HEK293 (cell line): ENCODE measurements around the gene SUSD2.

Experiments used
- CTCF ChIA-PET: fragments of 350-600 bp; formaldehyde crosslinking; extraction: SDS; loops from one replicate; lab custom pipeline; 2021; ENCODE audit warnings: antibody characterized with exemption; lab: Yijun Ruan, JAX
- POLR2A ChIA-PET: fragments of 300-600 bp; formaldehyde crosslinking; extraction: SDS; loops from one replicate; lab custom pipeline; 2020; ENCODE audit warnings: antibody characterized with exemption, inconsistent platforms; lab: Yijun Ruan, JAX
- H3K27ac ChIP-seq: fragments of 200-500 bp; sonication (Bioruptor generic); 2 replicates; pipeline ENCODE4 v1.5.1; 2014; ENCODE audit warnings: low read depth, low read length, control low read depth, inconsistent platforms; ENCODE audit errors: extremely low read depth
- H3K36me3 ChIP-seq, 2 experiments: fragments of 200-500 bp in 1 of 2; sonication (Bioruptor generic) in 1 of 2; 1 replicate in 1 of 2; 2 replicates in 1 of 2; pipeline ENCODE4 v1.5.1; 2014 to 2017; ENCODE audit warnings: inconsistent platforms in 2 of 2, low read length in 2 of 2; ENCODE audit not compliant: control insufficient read depth in 2 of 2, insufficient read depth in 1 of 2
- H3K4me1 ChIP-seq: fragments of 200-500 bp; sonication (Bioruptor generic); 2 replicates; pipeline ENCODE4 v1.5.1; 2014; ENCODE audit warnings: mild to moderate bottlenecking, low read length, inconsistent platforms; ENCODE audit not compliant: control insufficient read depth, insufficient read depth
- H3K4me3 ChIP-seq: 2 replicates; pipeline ENCODE4 v1.5.1; 2011; ENCODE audit warnings: low read depth, mild to moderate bottlenecking, control low read depth, low read length, moderate library complexity
- H3K9me3 ChIP-seq: fragments of 200-500 bp; sonication (Bioruptor generic); 2 replicates; pipeline ENCODE4 v1.5.1; 2014; ENCODE audit warnings: low read depth, low read length, inconsistent platforms; ENCODE audit not compliant: control insufficient read depth, insufficient read depth
- EGR2 ChIP-seq: fragments of 450-650 bp; formaldehyde crosslinking; IDR thresholded peaks from 2 replicates; pipeline ENCODE4 v1.5.1; 2016; ENCODE audit warnings: low read depth, missing biosample characterization, missing genetic modification characterization
- KLF16 ChIP-seq: fragments of 450-650 bp; formaldehyde crosslinking; IDR thresholded peaks from 2 replicates; pipeline ENCODE4 v1.5.1; 2017; ENCODE audit warnings: missing biosample characterization, missing genetic modification characterization
- MYNN ChIP-seq: fragments of 450-650 bp; formaldehyde crosslinking; IDR thresholded peaks from 2 replicates; pipeline ENCODE4 v1.5.1; 2016; ENCODE audit warnings: missing biosample characterization, missing genetic modification characterization, borderline replicate concordance
- PATZ1 ChIP-seq: fragments of 450-650 bp; formaldehyde crosslinking; IDR thresholded peaks from 2 replicates; pipeline ENCODE4 v1.5.1; 2016; ENCODE audit warnings: missing biosample characterization, missing genetic modification characterization
- PBX3 ChIP-seq: sonication (generic); formaldehyde crosslinking; IDR thresholded peaks from 2 replicates; pipeline ENCODE4 v1.8.1; 2022; ENCODE audit warnings: mild to moderate bottlenecking, moderate library complexity, missing genetic modification reagents
- ZBTB44 ChIP-seq: fragments of 450-650 bp; IDR thresholded peaks from 2 replicates; pipeline ENCODE4 v1.5.1; 2018; ENCODE audit warnings: missing biosample characterization, mild to moderate bottlenecking, missing genetic modification characterization
- ZBTB7A ChIP-seq: fragments of 450-650 bp; formaldehyde crosslinking; IDR thresholded peaks from 2 replicates; pipeline ENCODE4 v1.5.1; 2016; ENCODE audit warnings: low read depth, missing biosample characterization, missing genetic modification characterization
- ZFHX2 ChIP-seq: fragments of 450-650 bp; formaldehyde crosslinking; conservative IDR thresholded peaks from 2 replicates; pipeline ENCODE4 v1.5.1; 2016; ENCODE audit warnings: missing biosample characterization, missing genetic modification characterization
- ZFP41 ChIP-seq: fragments of 450-650 bp; formaldehyde crosslinking; IDR thresholded peaks from 2 replicates; pipeline ENCODE4 v1.5.1; 2016; ENCODE audit warnings: missing biosample characterization, missing genetic modification characterization, borderline replicate concordance
- ZNF146 ChIP-seq: fragments of 450-650 bp; formaldehyde crosslinking; IDR thresholded peaks from 2 replicates; pipeline ENCODE4 v1.5.1; 2016; ENCODE audit warnings: missing biosample characterization, missing genetic modification characterization
- ZNF2 ChIP-seq: fragments of 450-650 bp; formaldehyde crosslinking; IDR thresholded peaks from 2 replicates; pipeline ENCODE4 v1.5.1; 2016; ENCODE audit warnings: missing biosample characterization, missing genetic modification characterization
- ZNF660 ChIP-seq: fragments of 450-650 bp; IDR thresholded peaks from 2 replicates; pipeline ENCODE4 v1.5.1; 2018; ENCODE audit warnings: missing biosample characterization, mild to moderate bottlenecking, missing genetic modification characterization
- ZNF664 ChIP-seq: fragments of 450-650 bp; formaldehyde crosslinking; IDR thresholded peaks from 2 replicates; pipeline ENCODE4 v1.5.1; 2016; ENCODE audit warnings: missing biosample characterization, missing genetic modification characterization
- ZNF670 ChIP-seq: fragments of 450-650 bp; formaldehyde crosslinking; IDR thresholded peaks from 2 replicates; pipeline ENCODE4 v1.5.1; 2016; ENCODE audit warnings: missing biosample characterization, missing genetic modification characterization, low read depth
- ZNF776 ChIP-seq: fragments of 450-650 bp; formaldehyde crosslinking; IDR thresholded peaks from 2 replicates; pipeline ENCODE4 v1.5.0; 2017; ENCODE audit warnings: missing biosample characterization, missing genetic modification characterization, borderline replicate concordance
- ZSCAN18 ChIP-seq: fragments of 450-650 bp; formaldehyde crosslinking; IDR thresholded peaks from 2 replicates; pipeline ENCODE4 v1.5.1; 2016; ENCODE audit warnings: missing biosample characterization, missing genetic modification characterization
- ZSCAN30 ChIP-seq: fragments of 450-650 bp; IDR thresholded peaks from 2 replicates; pipeline ENCODE4 v1.5.1; 2018; ENCODE audit warnings: missing biosample characterization, mild to moderate bottlenecking, missing genetic modification characterization, moderate library complexity

Gene SUSD2

GRCh38 chr22:24170188-24170587 lies 11.1 kb upstream of the SUSD2 start:
- Histone ChIP-seq H3K36me3 (peaks cover 0 to 74% of the 10 kb centered on the region in 2 experiments; a peak in 2 of 3 replicates), H3K27ac (no peak overlapping the region), H3K4me3 (no peak overlapping the region)
- CTCF ChIA-PET, result interaction anchor here (0.5 kb wide), 1 partner anchor 103 kb away, joined by 3 read pairs; no protein-coding TSS in a partner anchor
- TF ChIP-seq ZFP41 (tag by site-specific recombination), result no peak
- no peak for TF ChIP-seq ZNF664 (tag by site-specific recombination)
- TF ChIP-seq, all 188 proteins: peak for 0
- Histone ChIP-seq H3K9me3 (no peaks in the 10 kb centered on the region), H3K4me1 (no peaks in the 10 kb centered on the region)
- POLR2A ChIA-PET, result no interaction called here

GRCh38 chr22:24170632-24171031 lies 10.7 kb upstream of the SUSD2 start:
- POLR2A ChIA-PET, result interaction anchor here (1.2 kb wide), 1 partner anchor 16 kb away, joined by 3 read pairs; no protein-coding TSS in a partner anchor
- TF ChIP-seq EGR2 (peak; percentile 62), ZSCAN18 (tag by site-specific recombination) (no peak), ZFHX2 (peak; percentile 64)
- TF ChIP-seq, all 188 proteins: peak for 2
- CTCF ChIA-PET, result interaction anchor here (1.1 kb wide), 1 partner anchor 14 kb away, joined by 6 read pairs; no protein-coding TSS in a partner anchor
- Histone ChIP-seq H3K4me3 (no peak overlapping the region), H3K9me3 (no peaks in the 10 kb centered on the region), H3K4me1 (no peaks in the 10 kb centered on the region), H3K27ac (no peak overlapping the region), H3K36me3 (peaks cover 0 to 73% of the 10 kb centered on the region in 2 experiments; a peak in 2 of 3 replicates)

- peaks cover 0 to 72% of the 10 kb centered on the region in 2 experiments; a peak in 2 of 3 replicates for H3K36me3 ChIP-seq
- TF ChIP-seq MYNN (no peak), ZNF670 (no peak), ZNF146 (tag by site-specific recombination) (no peak), ZNF660 (tag by site-specific recombination) (no peak), ZBTB7A (tag by site-specific recombination) (no peak), ZNF776 (tag by site-specific recombination) (no peak), ZBTB44 (no peak), KLF16 (tag by site-specific recombination) (no peak), ZNF2 (tag by site-specific recombination) (no peak)
- ChIA-PET POLR2A (interaction anchor here (1.2 kb wide), 1 partner anchor 18 kb away, joined by 3 read pairs; no protein-coding TSS in a partner anchor), CTCF (interaction anchor here (1.1 kb wide), 1 partner anchor 15 kb away, joined by 6 read pairs; no protein-coding TSS in a partner anchor)
- H3K9me3 ChIP-seq, result no peaks in the 10 kb centered on the region
- no peaks in the 10 kb centered on the region for H3K4me1 ChIP-seq
- no peak overlapping the region for H3K27ac ChIP-seq
- no peak overlapping the region for H3K4me3 ChIP-seq
Observed at GRCh38 chr22:24171822-24172221, 9.5 kb upstream of the SUSD2 start.

- H3K27ac ChIP-seq, result no peak overlapping the region
- H3K4me3 ChIP-seq, result no peak overlapping the region
- CTCF ChIA-PET, result interaction anchor here (0.6 to 7.9 kb wide), 28 partner anchors 9 to 1177 kb away, joined by 3 to 114 read pairs (median 5); partner anchors contain the start of gene CABIN1
- POLR2A ChIA-PET, result interaction anchor here (1.0 kb wide), 1 partner anchor 18 kb away, joined by 3 read pairs; no protein-coding TSS in a partner anchor
- H3K36me3 ChIP-seq, result peaks cover 0 to 58% of the 10 kb centered on the region in 2 experiments; a peak in 2 of 3 replicates
- H3K4me1 ChIP-seq, result no peaks in the 10 kb centered on the region
- H3K9me3 ChIP-seq, result no peaks in the 10 kb centered on the region
- TF ChIP-seq PATZ1 (peak; percentile 61; the same call in 1 of the 2 replicates), PBX3 (CRISPR knock-in tag) (no peak), ZSCAN30 (tag by site-specific recombination) (peak; percentile 86)
Observed at GRCh38 chr22:24175160-24175808, 6.0 kb upstream of the SUSD2 start.
